GM12875 (cell line): ENCODE measurements around the gene CHML.

Source experiments
- H3K4me3 ChIP-seq: one replicate; pipeline ENCODE4 v1.5.1; 2011; ENCODE audit warnings: low read depth, low read length, control low read depth
- CTCF ChIP-seq: IDR thresholded peaks from 2 replicates; pipeline ENCODE4 v1.5.1; 2011; ENCODE audit warnings: low read depth, mild to moderate bottlenecking, control low read depth, inconsistent platforms, low read length, moderate library complexity, borderline replicate concordance; ENCODE audit not compliant: insufficient read depth

Gene CHML

GRCh38 chr1:241638099-241638682 is 2.0 kb downstream of the CHML start:
- TF ChIP-seq CTCF: no peak
- peak overlapping the region; percentile 34 for H3K4me3 ChIP-seq

- no peak for TF ChIP-seq CTCF
- H3K4me3 ChIP-seq: no peak overlapping the region
These were observed 2.6 kb downstream of the CHML start for GRCh38 chr1:241637604-241638003.

DNA sequence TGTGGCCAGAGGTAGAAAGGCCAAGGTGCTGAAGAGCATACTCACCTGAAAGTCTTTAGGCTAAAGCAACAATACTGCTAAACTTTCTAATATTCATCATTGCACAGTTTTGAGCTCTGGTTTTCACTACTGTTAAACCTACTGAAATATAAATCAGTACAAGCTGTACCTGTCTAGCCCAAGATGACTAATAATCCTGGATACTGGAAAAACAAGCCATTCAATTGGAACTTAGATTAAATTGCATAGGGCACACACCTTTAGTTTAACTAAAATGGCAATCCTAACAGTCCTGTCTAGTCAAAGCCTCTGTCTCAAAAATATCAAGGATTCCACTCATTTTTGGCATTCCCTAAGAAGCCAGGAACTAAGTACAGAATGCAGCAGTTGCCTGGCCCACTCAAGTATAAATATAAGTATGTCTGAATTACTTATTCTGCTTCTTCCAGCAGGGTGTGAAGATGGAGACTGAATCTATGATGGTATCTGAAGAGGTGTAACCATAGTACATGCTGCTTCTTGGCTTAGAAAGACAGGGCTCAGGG is 3.1 kb downstream of the CHML start:
- no peak for TF ChIP-seq CTCF
- H3K4me3 ChIP-seq: no peak overlapping the region

DNA sequence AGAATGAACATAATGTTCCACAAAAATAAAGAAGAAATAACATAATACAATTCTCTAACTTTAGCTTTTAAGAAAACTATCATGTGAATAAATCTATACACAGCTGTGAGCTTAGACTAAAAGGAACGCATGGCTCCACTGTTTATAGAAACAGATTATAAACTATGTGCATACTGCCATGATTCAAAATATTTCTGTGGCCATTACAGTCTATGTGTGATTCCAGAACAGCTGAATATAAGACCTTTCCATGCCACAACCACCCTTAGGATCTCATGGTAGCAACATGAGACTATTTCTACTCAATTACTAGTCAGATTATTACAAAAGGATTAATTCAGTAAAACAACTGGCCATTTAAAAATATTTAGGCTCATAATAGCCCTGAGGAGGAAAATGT is 3.9 kb downstream of the CHML start:
- TF ChIP-seq CTCF: no peak
- H3K4me3 ChIP-seq: no peak overlapping the region

- H3K4me3 ChIP-seq: no peak overlapping the region
- no peak for TF ChIP-seq CTCF
These were observed 4.5 kb downstream of the CHML start for GRCh38 chr1:241635556-241636152.

DNA sequence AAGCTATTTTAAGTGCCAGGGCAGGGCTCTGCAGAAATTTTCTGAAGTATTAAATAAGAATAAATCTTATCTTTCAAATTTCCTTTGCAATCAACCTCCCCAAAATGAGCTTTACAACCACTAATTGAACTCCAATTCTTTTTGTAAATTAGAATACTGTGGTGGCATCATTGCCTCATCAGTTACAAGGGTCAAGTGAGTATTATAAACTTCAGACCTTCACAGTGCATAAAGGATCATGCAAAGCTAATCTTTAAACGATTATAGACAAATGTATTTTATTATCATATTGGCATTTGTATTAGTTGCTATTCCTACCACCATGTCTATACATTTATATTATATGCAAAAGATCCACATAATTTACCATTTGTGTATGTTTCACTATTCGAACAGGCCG is 7.2 kb downstream of the CHML start:
- no peak for TF ChIP-seq CTCF
- H3K4me3 ChIP-seq: no peak overlapping the region

DNA sequence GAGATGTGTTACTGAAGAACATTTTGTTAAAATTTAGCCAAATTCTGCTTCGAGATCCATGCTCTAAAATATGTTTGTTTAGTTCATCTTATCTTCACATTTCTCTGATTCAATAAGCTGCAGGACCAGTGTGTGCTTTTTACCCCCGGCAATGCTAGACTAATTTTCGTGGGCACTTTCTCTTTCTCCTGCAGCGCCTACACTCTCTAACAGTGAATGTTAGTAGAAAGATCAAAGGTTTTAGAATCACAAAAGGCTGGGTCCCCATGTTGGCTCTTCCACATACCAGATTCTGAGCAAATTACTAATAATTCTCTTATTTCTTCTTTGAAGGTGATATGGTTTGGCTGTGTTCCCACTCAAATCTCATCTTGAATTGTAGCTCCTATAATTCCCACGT is 8.5 kb downstream of the CHML start:
- no peak for TF ChIP-seq CTCF
- H3K4me3 ChIP-seq: no peak overlapping the region
